HCT116 (cell line): ENCODE results near the gene DUSP6. TPM values are rescaled to one million over a fixed set of nuclear protein-coding genes. Genes with fewer than 3 reads are reported as not detected.

Experiments
- ATAC-seq: fragments of 200-7000 bp; cut with Tn5 transposase; 2 replicates; pipeline ENCODE4 v1.9.1; 2020; ENCODE audit warnings: mild to moderate bottlenecking, moderate library complexity
- BruUV-seq: library from RNA; stranded (reverse); fragments of 400-500 nt; replicated peaks from 2 replicates; lab custom pipeline; 2021; lab: Mats Ljungman, UMichigan
- CTCF ChIA-PET: fragments of 300-600 bp; sonication (Branson Sonifier 250); formaldehyde crosslinking; loops from one replicate; lab custom pipeline; 2021; ENCODE audit warnings: antibody characterized with exemption; lab: Charles Lee
- POLR2A ChIA-PET: fragments of 300-600, 350-600 bp; sonication (Branson Sonifier 250); formaldehyde crosslinking; loops from one replicate; lab custom pipeline; 2021; ENCODE audit warnings: antibody characterized with exemption; lab: Charles Lee
- RAD21 ChIA-PET, 2 experiments: fragments of 300-600 bp; sonication (Branson Sonifier 250); formaldehyde crosslinking; loops; one replicate each; lab custom pipeline; 2023; ENCODE audit warnings: low total read pairs in 2 of 2; ENCODE audit not compliant: uncharacterized antibody in 2 of 2, unreplicated experiment in 2 of 2, low non-redundant PET in 1 of 2; lab: Charles Lee
- DNase-seq: peaks from one replicate; pipeline ENCODE4 v3.0.0-alpha.2; 2010; ENCODE audit warnings: low read depth, low spot score
- H2AFZ ChIP-seq: fragments of 200-600 bp; shearing (Covaris generic), sonication (generic); 2 replicates; pipeline ENCODE4 v1.6.1; 2017; ENCODE audit warnings: low read depth, mixed run types, mixed read lengths, antibody characterized with exemption, low read length; ENCODE audit not compliant: poor library complexity, severe bottlenecking
- H3K27ac ChIP-seq: 2 replicates; pipeline ENCODE4 v1.5.1; 2012; ENCODE audit warnings: low read depth, low read length
- H3K27me3 ChIP-seq: fragments of 200-600 bp; sonication (generic); 2 replicates; pipeline ENCODE4 v1.6.1; 2016; ENCODE audit warnings: mixed run types, low read length, mixed read lengths; ENCODE audit not compliant: insufficient read depth
- H3K36me3 ChIP-seq, 2 experiments: fragments of 200-500 bp in 1 of 2; fragments of 200-600 bp in 1 of 2; sonication (Bioruptor generic) in 1 of 2; sonication (generic) in 1 of 2; 2 replicates each; pipeline versions ENCODE4 v1.5.1 to v1.6.1; 2014 to 2016; ENCODE audit warnings: low read length in 2 of 2, inconsistent platforms in 1 of 2, mixed read lengths in 1 of 2, mixed run types in 1 of 2; ENCODE audit not compliant: insufficient read depth in 2 of 2, control insufficient read depth in 1 of 2
- H3K4me1 ChIP-seq, 2 experiments: fragments of 200-600 bp in 1 of 2; sonication (generic) in 1 of 2; 2 replicates each; pipeline versions ENCODE4 v1.5.1 to v1.6.1; 2012 to 2017; ENCODE audit warnings: low read length in 2 of 2, inconsistent platforms in 1 of 2, mild to moderate bottlenecking in 1 of 2, mixed read lengths in 1 of 2, mixed run types in 1 of 2, moderate library complexity in 1 of 2; ENCODE audit not compliant: insufficient read depth in 2 of 2, control insufficient read depth in 1 of 2
- H3K4me2 ChIP-seq: fragments of 200-600 bp; sonication (generic); 2 replicates; pipeline ENCODE4 v1.6.1; 2017; ENCODE audit warnings: mixed run types, low read length, mixed read lengths
- H3K4me3 ChIP-seq, 2 experiments: fragments of 200-600 bp in 1 of 2; sonication (generic) in 1 of 2; replicated peaks in 1 of 2; 2 replicates each; pipeline ENCODE4 v1.5.1; 2011 to 2016; ENCODE audit warnings: low read length in 2 of 2, control low read depth in 1 of 2, low read depth in 1 of 2, mild to moderate bottlenecking in 1 of 2, mixed read lengths in 1 of 2, mixed run types in 1 of 2
- H3K79me2 ChIP-seq: fragments of 200-600 bp; sonication (generic); 2 replicates; pipeline ENCODE4 v1.6.1; 2017; ENCODE audit warnings: mild to moderate bottlenecking, mixed run types, low read length, moderate library complexity, mixed read lengths; ENCODE audit not compliant: insufficient read depth
- H3K9ac ChIP-seq: fragments of 200-600 bp; sonication (generic); 2 replicates; pipeline ENCODE4 v1.6.1; 2016; ENCODE audit warnings: low read length, mixed read lengths
- H3K9me2 ChIP-seq: fragments of 200-600 bp; sonication (generic), shearing (Covaris generic); 2 replicates; pipeline ENCODE4 v1.6.1; 2017; ENCODE audit warnings: mixed run types, mild to moderate bottlenecking, moderate library complexity; ENCODE audit not compliant: insufficient read depth
- H3K9me3 ChIP-seq, 2 experiments: fragments of 200-500 bp in 1 of 2; fragments of 200-600 bp in 1 of 2; sonication (Bioruptor generic) in 1 of 2; sonication (generic) in 1 of 2; 2 replicates each; pipeline ENCODE4 v1.6.1; 2014 to 2017; ENCODE audit warnings: low read length in 2 of 2, mixed read lengths in 2 of 2, inconsistent platforms in 1 of 2, low read depth in 1 of 2, mild to moderate bottlenecking in 1 of 2, mixed run types in 1 of 2, moderate library complexity in 1 of 2; ENCODE audit not compliant: control insufficient read depth in 1 of 2, insufficient read depth in 1 of 2
- H4K20me1 ChIP-seq: fragments of 200-600 bp; sonication (generic), shearing (Covaris generic); 2 replicates; pipeline ENCODE4 v1.6.1; 2017; ENCODE audit warnings: mixed run types, mild to moderate bottlenecking, moderate library complexity; ENCODE audit not compliant: insufficient read depth
- CBX3 ChIP-seq: IDR thresholded peaks from 2 replicates; pipeline ENCODE4 v1.6.1; 2012; ENCODE audit warnings: low read depth
- CEBPB ChIP-seq: IDR thresholded peaks from 2 replicates; pipeline ENCODE4 v1.6.1; 2012; ENCODE audit warnings: low read depth
- CTCF ChIP-seq, 3 experiments: fragments of 200-600 bp in 1 of 3; sonication (generic) in 1 of 3; IDR thresholded peaks in 2 of 3; conservative IDR thresholded peaks in 1 of 3; 2 replicates each; pipeline ENCODE4 v1.5.1; 2012 to 2017; ENCODE audit warnings: low read depth in 2 of 3, low read length in 2 of 3, antibody characterized with exemption in 1 of 3, borderline replicate concordance in 1 of 3, control low read depth in 1 of 3, mild to moderate bottlenecking in 1 of 3, mixed read lengths in 1 of 3, mixed run types in 1 of 3, moderate library complexity in 1 of 3; ENCODE audit not compliant: insufficient read depth in 1 of 3
- ELF1 ChIP-seq: IDR thresholded peaks from 2 replicates; pipeline ENCODE4 v1.6.1; 2012; ENCODE audit warnings: low read depth, borderline replicate concordance
- EZH2 ChIP-seq: fragments of 200-600 bp; sonication (generic); IDR thresholded peaks from 2 replicates; pipeline ENCODE4 v1.6.1; 2017; ENCODE audit warnings: antibody characterized with exemption, mixed run types
- JUND ChIP-seq: IDR thresholded peaks from 2 replicates; pipeline ENCODE4 v1.6.1; 2012
- POLR2A ChIP-seq: IDR thresholded peaks from 2 replicates; pipeline ENCODE4 v1.7.0; 2011; ENCODE audit warnings: borderline replicate concordance; ENCODE audit not compliant: insufficient read depth, insufficient read length; ENCODE audit errors: extremely low read depth
- POLR2AphosphoS5 ChIP-seq: IDR thresholded peaks from 2 replicates; pipeline ENCODE4 v1.6.1; 2011; ENCODE audit warnings: mild to moderate bottlenecking, low read depth, low read length, moderate library complexity
- RAD21 ChIP-seq: IDR thresholded peaks from 2 replicates; pipeline ENCODE4 v1.6.1; 2012; ENCODE audit warnings: low read depth, mild to moderate bottlenecking
- REST ChIP-seq: IDR thresholded peaks from 2 replicates; pipeline ENCODE4 v1.6.1; 2012; ENCODE audit warnings: low read depth
- SP1 ChIP-seq: IDR thresholded peaks from 2 replicates; pipeline ENCODE4 v1.6.1; 2012; ENCODE audit warnings: low read depth
- SRF ChIP-seq: IDR thresholded peaks from 2 replicates; pipeline ENCODE4 v1.6.1; 2012; ENCODE audit warnings: low read depth
- TCF7L2 ChIP-seq: IDR thresholded peaks from 2 replicates; pipeline ENCODE4 v1.7.0; 2011; ENCODE audit warnings: borderline replicate concordance, inconsistent platforms; ENCODE audit not compliant: insufficient read depth, insufficient read length; ENCODE audit errors: extremely low read depth
- YY1 ChIP-seq: IDR thresholded peaks from 2 replicates; pipeline ENCODE4 v1.6.1; 2011; ENCODE audit warnings: low read length, low read depth, moderate library complexity, mild to moderate bottlenecking; ENCODE audit not compliant: insufficient replicate concordance; ENCODE audit errors: extremely low read depth
- ZBTB33 ChIP-seq: IDR thresholded peaks from 2 replicates; pipeline ENCODE4 v1.6.1; 2011; ENCODE audit warnings: mild to moderate bottlenecking, low read length, moderate library complexity; ENCODE audit not compliant: insufficient replicate concordance; ENCODE audit errors: extremely low read depth
- ZFX ChIP-seq: fragments of 450-650 bp; IDR thresholded peaks from 2 replicates; pipeline ENCODE4 v1.6.1; 2017
- ZNF274 ChIP-seq: fragments of 200-500 bp; sonication (Bioruptor generic); IDR thresholded peaks from 2 replicates; pipeline ENCODE4 v1.6.1; 2014; ENCODE audit warnings: mild to moderate bottlenecking, low read depth, low read length, inconsistent platforms
- intact Hi-C: fragments of 100-400 bp; cut with micrococcal nuclease; formaldehyde crosslinking; loops from 2 replicates; pipeline ENCODE4 v1.10.0; 2022
- total RNA-seq: library from RNA; stranded (reverse); gene quantifications from one replicate; pipeline ENCODE4 v1.2.1, GENCODE V29; 2021; ENCODE audit not compliant: unreplicated experiment
- TF ChIP-seq, protein P1 (sequence below): IDR thresholded peaks from 2 replicates; pipeline ENCODE4 v1.6.1; 2012
- TF ChIP-seq, protein P2 (sequence below): IDR thresholded peaks from 2 replicates; pipeline ENCODE4 v1.6.1; 2012

DUSP6 gene
- total RNA-seq, 1 experiment from 2014 or later = 219 TPM

DNA sequence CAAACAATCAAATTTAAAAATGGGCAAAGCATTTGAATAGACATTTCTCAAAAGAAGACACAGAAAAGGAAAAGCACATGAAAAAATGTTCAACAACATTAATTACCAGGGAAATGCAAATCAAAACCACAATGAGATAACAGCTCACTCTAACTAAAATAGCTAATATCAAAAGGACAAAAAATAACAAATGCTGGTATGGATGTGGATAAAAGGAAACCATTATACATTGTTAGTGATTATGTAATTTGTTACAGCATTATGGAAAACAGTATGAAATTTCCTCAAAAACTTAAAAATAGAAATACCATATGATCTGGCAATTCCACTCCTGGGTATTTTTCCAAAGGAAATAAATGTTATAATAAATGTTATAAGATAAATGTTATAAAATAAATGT lies 52.9 kb downstream of the DUSP6 start:
- intact Hi-C loops = no loop called here
- ChIA-PET CTCF (no interaction called here), RAD21 (no interaction called here), POLR2A (no interaction called here)
- DNase-seq (no peak), ATAC-seq (no peak)
- TF ChIP-seq ZFX (no peak), REST (no peak), SP1 (no peak), YY1 (no peak), ZNF274 (no peak), CEBPB (no peak), POLR2AphosphoS5 (no peak), CTCF (IDR thresholded peaks at IDR 0.05 in 2 of 3, conservative IDR thresholded peaks at IDR 0.05 in 1 of 3; ENCODE audit: borderline replicate concordance in 1 of 3, insufficient read depth in 1 of 3, low read depth in 2 of 3, low read length in 2 of 3) (no peak), RAD21 (no peak), ELF1 (no peak), EZH2 (no peak), JUND (no peak), CBX3 (no peak), ZBTB33 (no peak), POLR2A (no peak), TCF7L2 (no peak), SRF (no peak)
- TF ChIP-seq, protein P1, sequence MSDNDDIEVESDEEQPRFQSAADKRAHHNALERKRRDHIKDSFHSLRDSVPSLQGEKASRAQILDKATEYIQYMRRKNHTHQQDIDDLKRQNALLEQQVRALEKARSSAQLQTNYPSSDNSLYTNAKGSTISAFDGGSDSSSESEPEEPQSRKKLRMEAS = no peak
- TF ChIP-seq, protein P2, sequence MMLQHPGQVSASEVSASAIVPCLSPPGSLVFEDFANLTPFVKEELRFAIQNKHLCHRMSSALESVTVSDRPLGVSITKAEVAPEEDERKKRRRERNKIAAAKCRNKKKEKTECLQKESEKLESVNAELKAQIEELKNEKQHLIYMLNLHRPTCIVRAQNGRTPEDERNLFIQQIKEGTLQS = no peak
- Histone ChIP-seq H3K9ac (no peak overlapping the region), H2AFZ (no peak overlapping the region), H3K4me3 (no peak overlapping the region), H3K27ac (no peak overlapping the region), H3K36me3 (no peaks in the 10 kb centered on the region), H3K27me3 (no peaks in the 10 kb centered on the region), H3K9me2 (no peaks in the 10 kb centered on the region), H4K20me1 (no peaks in the 10 kb centered on the region), H3K4me1 (no peaks in the 10 kb centered on the region), H3K4me2 (no peak overlapping the region), H3K79me2 (no peaks in the 10 kb centered on the region), H3K9me3 (no peaks in the 10 kb centered on the region)
- no TSS peak for BruUV-seq
